Activated naive CD8-positive, alpha-beta T cell treated with anti-CD3 and anti-CD28 coated beads, Interleukin-2, amount 50 U/mL, for 16 hours (primary cell): ENCODE results near the gene ASH1L.
A peak's percentile ranks its signal among the peaks of the same experiment; 100 is the strongest.
"Not testable (repeated sequence)": the region's sequence is repeated elsewhere in the genome, so short reads cannot be mapped to it uniquely, and the experiment has no call there.

Source experiments
- DNase-seq: peaks from one replicate; pipeline ENCODE4 v3.0.0-alpha.2; 2020; ENCODE audit warnings: low read depth, low spot score

ASH1L gene

GRCh38 chr1:155328856-155329255 lies 233.7 kb downstream of the ASH1L start:
- DNase-seq: not testable (repeated sequence)

GRCh38 chr1:155327981-155328380 lies 234.6 kb downstream of the ASH1L start:
- DNase-seq: no peak

- no peak for DNase-seq
These were observed 236.0 kb downstream of the ASH1L start for GRCh38 chr1:155326631-155327037.

- no peak for DNase-seq
These were observed 236.5 kb downstream of the ASH1L start for GRCh38 chr1:155326020-155326526.

GRCh38 chr1:155325603-155325893 lies 237.1 kb downstream of the ASH1L start:
- DNase-seq: no peak

- DNase-seq: no peak
These were observed 237.6 kb downstream of the ASH1L start for GRCh38 chr1:155324717-155325602.

- DNase-seq: peak; percentile 68
These were observed 238.4 kb downstream of the ASH1L start for GRCh38 chr1:155324037-155324716.

GRCh38 chr1:155323729-155324036 lies 238.9 kb downstream of the ASH1L start:
- DNase-seq: peak; percentile 42

GRCh38 chr1:155322953-155323728 lies 239.5 kb downstream of the ASH1L start:
- peak; percentile 79 for DNase-seq

- DNase-seq: no peak
These were observed 240.0 kb downstream of the ASH1L start for GRCh38 chr1:155322571-155322952.

- no peak for DNase-seq
These were observed 240.7 kb downstream of the ASH1L start for GRCh38 chr1:155321639-155322503.

GRCh38 chr1:155320661-155321617 lies 241.7 kb downstream of the ASH1L start, which contains the start of gene RUSC1:
Gene RUSC1 (plus strand): TSS chr1:155320894. CDS start chr1:155321774, 880 bp downstream.
- peak; percentile 40 for DNase-seq

GRCh38 chr1:155320252-155320651 lies 242.4 kb downstream of the ASH1L start:
- no peak for DNase-seq

- no peak for DNase-seq
These were observed 243.1 kb downstream of the ASH1L start for GRCh38 chr1:155319536-155319935.

GRCh38 chr1:155318082-155318481 lies 244.5 kb downstream of the ASH1L start:
- no peak for DNase-seq

GRCh38 chr1:155316922-155317321 lies 245.7 kb downstream of the ASH1L start:
- DNase-seq: no peak

- DNase-seq: no peak
These were observed 249.3 kb downstream of the ASH1L start for GRCh38 chr1:155313261-155313660.

GRCh38 chr1:155309423-155310021 lies 253.1 kb downstream of the ASH1L start:
- DNase-seq: no peak
